HG02759 (cell line): ENCODE data around the gene FAM162B.
A peak's percentile ranks its signal among the peaks of the same experiment; 100 is the strongest.
"Not testable (repeated sequence)": the region's sequence is repeated elsewhere in the genome, so short reads cannot be mapped to it uniquely, and the experiment has no call there.

ENCODE experiments used
- ATAC-seq: cut with Tn5 transposase; IDR thresholded peaks from one replicate; pipeline ENCODE4 v1.9.1; 2021; ENCODE audit warnings: mild to moderate bottlenecking, moderate library complexity; ENCODE audit not compliant: unreplicated experiment

FAM162B gene

DNA sequence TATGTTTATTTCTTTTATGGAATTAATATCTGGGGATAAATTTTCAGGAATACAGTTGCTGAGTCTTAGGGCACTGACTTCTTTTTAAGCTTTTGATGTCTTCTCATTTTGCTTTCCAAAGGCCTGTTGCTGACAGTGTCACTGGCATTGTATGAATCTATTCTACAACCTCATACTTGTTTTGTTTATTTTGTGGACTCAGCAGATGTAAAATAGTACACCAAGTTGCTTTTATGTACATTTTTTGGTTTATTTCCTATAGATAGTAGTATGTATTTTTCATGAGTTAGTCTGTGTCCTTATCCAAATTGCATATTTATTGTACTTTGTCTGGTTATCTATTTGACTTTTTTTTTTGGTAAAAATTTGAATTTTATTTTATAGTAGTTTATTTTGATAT, 35.0 kb downstream of the FAM162B start:
- no peak for ATAC-seq

DNA sequence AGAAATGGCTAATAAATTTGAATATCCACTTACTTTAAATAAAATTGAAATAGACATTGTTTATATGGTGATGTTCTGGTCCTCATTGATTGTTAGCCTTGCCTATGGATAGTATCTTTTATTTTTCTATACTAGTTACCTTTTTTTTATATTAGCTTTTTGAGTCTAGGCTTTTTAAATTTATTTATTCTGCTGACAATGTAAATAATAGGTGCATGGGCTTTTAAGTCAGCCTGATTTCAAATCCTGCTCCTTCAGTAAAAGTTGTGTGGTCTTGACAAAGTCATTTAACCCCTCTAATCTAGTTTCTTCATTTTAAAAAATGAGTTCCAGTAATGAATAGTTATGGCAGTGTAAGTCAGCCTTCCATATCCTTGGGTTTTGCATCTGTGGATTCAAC, 38.6 kb downstream of the FAM162B start:
- no peak for ATAC-seq

DNA sequence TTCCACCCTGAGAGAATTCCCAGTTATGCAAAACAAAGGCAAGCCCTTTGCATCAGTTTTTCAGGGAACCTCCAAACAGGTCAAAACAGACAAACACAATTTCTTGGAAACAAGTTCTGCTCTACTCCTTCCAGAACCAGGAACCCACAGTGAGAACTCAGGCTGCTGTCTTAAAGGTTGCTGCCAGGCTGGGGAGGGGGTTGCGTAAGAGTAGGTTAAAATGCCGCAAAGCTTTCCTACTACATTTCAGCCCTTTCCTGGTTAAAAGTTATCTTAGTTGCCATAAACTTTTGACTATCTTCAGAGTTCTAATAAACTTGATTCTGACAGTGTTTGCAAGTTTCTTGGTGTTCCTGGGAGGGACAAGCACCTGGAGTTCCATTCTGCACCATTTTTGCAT, 50.8 kb downstream of the FAM162B start:
- ATAC-seq, result no peak

DNA sequence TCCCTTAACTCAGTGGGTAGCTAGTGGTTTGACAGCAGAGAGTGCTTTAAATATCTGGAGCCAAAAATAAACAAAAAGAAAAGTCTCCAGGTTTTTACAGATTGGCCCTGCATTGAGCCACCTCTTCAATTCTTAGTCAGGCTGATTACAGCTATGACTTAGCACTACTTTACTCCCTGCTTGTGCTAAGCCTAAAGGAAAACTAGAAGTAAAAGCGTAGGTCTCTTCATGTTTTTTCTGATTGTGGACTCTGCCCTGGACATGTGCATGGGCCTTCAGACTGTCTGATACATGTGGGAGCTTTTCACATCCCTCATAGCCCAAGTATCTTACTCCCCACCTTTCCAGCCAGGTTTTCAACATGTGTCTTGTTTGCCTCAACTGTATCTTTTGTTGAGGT, 51.2 kb downstream of the FAM162B start:
- peak; percentile 68 for ATAC-seq

DNA sequence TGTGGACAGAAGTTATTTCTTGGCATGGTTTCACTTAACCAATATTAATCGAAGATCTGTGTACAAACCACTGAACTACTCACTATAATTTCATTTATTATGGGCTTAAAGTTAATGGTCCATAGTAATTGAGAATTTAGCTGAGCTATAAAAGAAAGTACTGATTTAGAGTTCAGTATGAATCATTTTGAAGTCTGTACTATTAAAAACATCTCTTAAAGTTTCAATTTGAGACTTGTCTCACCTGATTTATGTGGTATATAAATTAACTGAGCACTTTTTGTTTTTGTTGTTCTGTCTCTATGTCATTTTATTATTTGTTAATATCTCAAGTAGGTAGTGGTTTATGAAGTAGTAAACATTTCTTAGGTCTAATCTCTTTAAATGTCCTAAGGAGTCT, 59.6 kb downstream of the FAM162B start:
- ATAC-seq, result no peak

DNA sequence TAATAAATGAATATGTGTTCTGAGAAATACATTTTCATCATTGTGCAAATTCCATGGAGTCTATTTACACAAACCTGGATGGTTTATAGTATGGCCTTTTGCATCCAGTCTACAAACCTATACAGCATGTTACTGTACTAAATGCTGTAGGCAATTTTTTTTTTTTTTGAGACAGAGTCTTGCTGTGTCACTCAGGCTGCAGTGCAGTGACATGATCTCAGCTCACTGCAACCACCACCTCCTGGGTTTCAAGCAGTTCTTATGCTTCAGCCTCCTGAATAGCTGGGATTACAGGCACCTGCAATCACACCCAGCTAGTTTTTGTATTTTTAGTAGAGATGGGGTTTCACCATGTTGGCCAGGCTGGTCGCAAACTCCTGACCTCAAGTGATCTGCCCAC, 61.6 kb downstream of the FAM162B start:
- not testable (repeated sequence) for ATAC-seq
